ENCODE data around the gene CXCL9.

DNA sequence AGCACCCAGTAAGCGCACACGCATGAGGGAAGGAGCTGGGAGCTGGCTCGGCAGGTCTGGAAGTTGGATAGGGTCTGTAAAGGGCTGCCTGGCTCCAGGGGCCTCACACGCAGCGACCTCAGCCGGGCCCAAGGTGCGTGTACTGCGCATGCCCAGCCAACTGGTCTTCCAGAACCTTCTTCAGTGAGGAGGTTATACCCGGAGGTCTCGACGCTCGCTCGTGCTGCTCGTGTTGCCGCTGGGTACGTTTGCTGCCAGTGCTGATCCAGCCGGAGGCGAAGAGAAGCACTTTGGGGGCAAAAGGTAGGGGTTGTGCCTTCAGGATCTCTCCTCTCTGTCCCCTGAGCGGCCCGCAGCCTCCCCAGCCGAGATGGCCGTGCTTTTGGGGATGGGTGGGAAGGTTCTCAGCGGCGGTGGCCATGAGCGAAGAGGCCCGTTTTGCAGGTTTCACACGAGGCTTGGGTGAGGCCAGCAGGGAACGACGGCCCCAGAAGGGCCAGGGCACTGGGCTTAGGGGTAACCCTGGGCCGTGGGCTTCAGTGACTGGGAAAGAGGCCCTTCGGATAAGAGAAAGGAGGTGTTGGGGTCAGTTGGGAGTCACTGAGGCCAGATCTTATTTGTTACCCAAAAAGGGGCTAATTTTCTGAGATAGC is 3.8 kb upstream of the CXCL9 start:
- TF ChIP-seq POLR2A (IDR thresholded peaks at IDR 0.05) = no peak
- TF ChIP-seq, protein P1, sequence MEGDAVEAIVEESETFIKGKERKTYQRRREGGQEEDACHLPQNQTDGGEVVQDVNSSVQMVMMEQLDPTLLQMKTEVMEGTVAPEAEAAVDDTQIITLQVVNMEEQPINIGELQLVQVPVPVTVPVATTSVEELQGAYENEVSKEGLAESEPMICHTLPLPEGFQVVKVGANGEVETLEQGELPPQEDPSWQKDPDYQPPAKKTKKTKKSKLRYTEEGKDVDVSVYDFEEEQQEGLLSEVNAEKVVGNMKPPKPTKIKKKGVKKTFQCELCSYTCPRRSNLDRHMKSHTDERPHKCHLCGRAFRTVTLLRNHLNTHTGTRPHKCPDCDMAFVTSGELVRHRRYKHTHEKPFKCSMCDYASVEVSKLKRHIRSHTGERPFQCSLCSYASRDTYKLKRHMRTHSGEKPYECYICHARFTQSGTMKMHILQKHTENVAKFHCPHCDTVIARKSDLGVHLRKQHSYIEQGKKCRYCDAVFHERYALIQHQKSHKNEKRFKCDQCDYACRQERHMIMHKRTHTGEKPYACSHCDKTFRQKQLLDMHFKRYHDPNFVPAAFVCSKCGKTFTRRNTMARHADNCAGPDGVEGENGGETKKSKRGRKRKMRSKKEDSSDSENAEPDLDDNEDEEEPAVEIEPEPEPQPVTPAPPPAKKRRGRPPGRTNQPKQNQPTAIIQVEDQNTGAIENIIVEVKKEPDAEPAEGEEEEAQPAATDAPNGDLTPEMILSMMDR (IDR thresholded peaks at IDR 0.05 in 8 of 11, conservative IDR thresholded peaks at IDR 0.05 in 3 of 11) = no peak
